ENCODE results near the gene TEAD1. TPM values are rescaled to one million over a fixed set of nuclear protein-coding genes. Genes with fewer than 3 reads are reported as not detected.

Gene TEAD1
- total and polyA plus RNA-seq, 2 experiments from 2014 or later = 24.5 to 103 TPM

DNA sequence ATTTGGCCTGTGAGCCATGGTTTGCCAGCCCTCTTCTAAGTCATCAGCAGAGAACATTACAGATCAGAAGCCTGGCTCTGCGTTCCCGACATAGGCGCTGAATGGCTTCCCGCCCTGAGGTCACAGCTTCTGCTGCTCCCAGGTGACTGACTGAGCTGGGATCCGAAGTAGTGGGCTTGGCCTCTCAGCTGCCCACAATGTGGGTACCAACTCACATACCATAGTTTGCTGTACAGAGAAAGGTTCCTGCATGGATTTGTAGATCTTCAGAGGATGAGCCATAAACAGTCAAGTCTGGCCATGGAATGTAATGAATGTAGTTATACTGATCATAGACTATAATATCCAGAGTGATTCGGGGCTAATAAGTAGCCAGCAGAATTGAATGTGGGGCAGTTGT is 42.6 kb downstream of the TEAD1 start:
- Histone ChIP-seq H4K20me1 (replicated peaks; ENCODE audit: insufficient read depth) (peaks cover 59% of the 10 kb centered on the region), H3K4me2 (no peak overlapping the region), H3K9me2 (ENCODE audit: insufficient read depth) (no peaks in the 10 kb centered on the region), H3K4me3 (no peak overlapping the region), H3K4me1 (ENCODE audit: insufficient read depth) (peaks cover 73% of the 10 kb centered on the region), H3K36me3 (ENCODE audit: insufficient read depth) (no peaks in the 10 kb centered on the region), H2AFZ (no peak overlapping the region), H3K79me2 (replicated peaks; ENCODE audit: insufficient read depth) (peaks cover 100% of the 10 kb centered on the region), H3K27ac (ENCODE audit: low read depth) (no peak overlapping the region), H3F3A (replicated peaks; ENCODE audit: low read depth) (no peaks in the 10 kb centered on the region), H3K27me3 (ENCODE audit: insufficient read depth) (no peaks in the 10 kb centered on the region)
- DNase-seq (ENCODE audit: low spot score) (no peak), ATAC-seq (no peak)
- TF ChIP-seq EZH2phosphoT487 (IDR thresholded peaks at IDR 0.05; ENCODE audit: unreplicated experiment) = no peak
- no peak for TF ChIP-seq JUNB (IDR thresholded peaks at IDR 0.05; ENCODE audit: unreplicated experiment)
- TF ChIP-seq REST (IDR thresholded peaks at IDR 0.05; ENCODE audit: unreplicated experiment) = no peak
- no peak for TF ChIP-seq EZH2 (IDR thresholded peaks at IDR 0.05; ENCODE audit: low read depth, unreplicated experiment)
- no peak for TF ChIP-seq ETS1 (IDR thresholded peaks at IDR 0.05)
- no peak for TF ChIP-seq ZNF462 (CRISPR knock-in tag; IDR thresholded peaks at IDR 0.05)
- TF ChIP-seq ZNF114 (CRISPR knock-in tag; IDR thresholded peaks at IDR 0.05) = no peak
- no peak for TF ChIP-seq STAT1 (IDR thresholded peaks at IDR 0.05; ENCODE audit: unreplicated experiment)
- TF ChIP-seq POLR2AphosphoS5 (IDR thresholded peaks at IDR 0.05; ENCODE audit: low read depth) = no peak
- TF ChIP-seq ZNF331 (CRISPR knock-in tag; IDR thresholded peaks at IDR 0.05; ENCODE audit: low read depth) = no peak
- TF ChIP-seq NANOG (IDR thresholded peaks at IDR 0.05; ENCODE audit: borderline replicate concordance) = no peak
- TF ChIP-seq, protein P1, sequence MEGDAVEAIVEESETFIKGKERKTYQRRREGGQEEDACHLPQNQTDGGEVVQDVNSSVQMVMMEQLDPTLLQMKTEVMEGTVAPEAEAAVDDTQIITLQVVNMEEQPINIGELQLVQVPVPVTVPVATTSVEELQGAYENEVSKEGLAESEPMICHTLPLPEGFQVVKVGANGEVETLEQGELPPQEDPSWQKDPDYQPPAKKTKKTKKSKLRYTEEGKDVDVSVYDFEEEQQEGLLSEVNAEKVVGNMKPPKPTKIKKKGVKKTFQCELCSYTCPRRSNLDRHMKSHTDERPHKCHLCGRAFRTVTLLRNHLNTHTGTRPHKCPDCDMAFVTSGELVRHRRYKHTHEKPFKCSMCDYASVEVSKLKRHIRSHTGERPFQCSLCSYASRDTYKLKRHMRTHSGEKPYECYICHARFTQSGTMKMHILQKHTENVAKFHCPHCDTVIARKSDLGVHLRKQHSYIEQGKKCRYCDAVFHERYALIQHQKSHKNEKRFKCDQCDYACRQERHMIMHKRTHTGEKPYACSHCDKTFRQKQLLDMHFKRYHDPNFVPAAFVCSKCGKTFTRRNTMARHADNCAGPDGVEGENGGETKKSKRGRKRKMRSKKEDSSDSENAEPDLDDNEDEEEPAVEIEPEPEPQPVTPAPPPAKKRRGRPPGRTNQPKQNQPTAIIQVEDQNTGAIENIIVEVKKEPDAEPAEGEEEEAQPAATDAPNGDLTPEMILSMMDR (conservative IDR thresholded peaks at IDR 0.05; ENCODE audit: low read depth in 2 of 2) = no peak
- no peak for TF ChIP-seq CREB1 (CRISPR knock-in tag; IDR thresholded peaks at IDR 0.05; ENCODE audit: low read depth)
- Mint-ChIP-seq H3K27ac (no peak overlapping the region), H3K36me3 (ENCODE audit: low read depth) (no peaks in the 10 kb centered on the region), H3K27me3 (ENCODE audit: insufficient read depth, low read depth, poor library complexity) (peaks cover 7% of the 10 kb centered on the region), H3K9me3 (no peaks in the 10 kb centered on the region), H3K4me3 (no peak overlapping the region), H3K4me1 (peaks cover 82% of the 10 kb centered on the region)
